ENCODE data around the gene SREK1IP1.

Gene SREK1IP1

DNA sequence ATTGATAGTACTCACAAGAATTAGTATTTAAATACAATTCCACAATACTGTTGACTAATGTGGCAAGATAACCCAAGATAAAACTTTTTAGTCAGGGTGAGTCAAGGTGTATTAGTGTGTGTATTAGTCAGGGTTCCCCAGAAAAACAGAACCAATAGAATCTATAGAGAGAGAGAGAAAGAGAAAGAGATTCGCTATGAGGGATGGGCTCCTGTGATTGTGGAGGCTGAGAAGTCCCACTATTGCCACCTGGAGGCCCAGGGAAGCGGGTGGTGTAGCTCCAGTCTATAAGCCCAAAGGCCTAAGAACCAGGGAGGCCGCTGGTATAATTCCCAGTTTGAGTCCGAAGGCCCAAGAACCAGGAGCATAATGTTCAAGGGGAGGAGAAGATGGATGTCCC, 88.2 kb downstream of the SREK1IP1 start:
- DNase-seq: no peak

GRCh38 chr5:64678374-64678773, 90.1 kb downstream of the SREK1IP1 start:
- DNase-seq: no peak

- no peak for DNase-seq
Measured at GRCh38 chr5:64671678-64672077, 96.8 kb downstream of the SREK1IP1 start.

- DNase-seq: no peak
Measured at GRCh38 chr5:64670277-64670676, 98.2 kb downstream of the SREK1IP1 start.
